IMR-90 (cell line): ENCODE results near the gene CAV2. TPM values are rescaled to one million over a fixed set of nuclear protein-coding genes. Genes with fewer than 3 reads are reported as not detected.

Source experiments
- ATAC-seq: fragments of 200-7000 bp; cut with Tn5 transposase; 2 replicates; pipeline ENCODE4 v1.9.1; 2020; ENCODE audit warnings: low read depth, mild to moderate bottlenecking, moderate library complexity
- BruUV-seq: library from RNA; stranded (reverse); fragments of 400-500 nt; replicated peaks from 2 replicates; lab custom pipeline; 2021; lab: Mats Ljungman, UMichigan
- CTCF ChIA-PET: fragments of 300-600 bp; formaldehyde crosslinking; extraction: SDS; loops from one replicate; lab custom pipeline; 2021; ENCODE audit warnings: antibody characterized with exemption; lab: Yijun Ruan, JAX
- POLR2A ChIA-PET: fragments of 300-600 bp; sonication (Branson Sonifier 250); formaldehyde crosslinking; loops from one replicate; lab custom pipeline; 2022; ENCODE audit warnings: antibody characterized with exemption; ENCODE audit not compliant: unreplicated experiment; lab: Charles Lee
- DNase-seq: peaks from one replicate; pipeline ENCODE4 v3.0.0; 2013
- H2AFZ ChIP-seq: replicated peaks from 2 replicates; pipeline ENCODE3; 2013; ENCODE audit warnings: low read length, mild to moderate bottlenecking; ENCODE audit not compliant: poor library complexity
- H2AK5ac ChIP-seq: 2 replicates; pipeline ENCODE4 v1.6.1; 2013; ENCODE audit warnings: low read depth, low read length, inconsistent platforms
- H2AK9ac ChIP-seq: replicated peaks from 2 replicates; pipeline ENCODE3; 2013; ENCODE audit warnings: mild to moderate bottlenecking, low read depth, low read length, moderate library complexity; ENCODE audit not compliant: poor library complexity
- H2BK120ac ChIP-seq: 2 replicates; pipeline ENCODE4 v1.6.1; 2013; ENCODE audit warnings: low read depth, low read length, inconsistent platforms
- H2BK15ac ChIP-seq: 3 replicates; pipeline ENCODE4 v1.6.1; 2013; ENCODE audit warnings: low read depth, low read length, inconsistent platforms
- H2BK20ac ChIP-seq: 2 replicates; pipeline ENCODE4 v1.6.1; 2013; ENCODE audit warnings: low read depth, mild to moderate bottlenecking, inconsistent platforms, low read length, moderate library complexity
- H2BK5ac ChIP-seq: 2 replicates; pipeline ENCODE4 v1.6.1; 2013; ENCODE audit warnings: mild to moderate bottlenecking, low read depth, low read length, inconsistent platforms; ENCODE audit not compliant: poor library complexity, severe bottlenecking
- H3K14ac ChIP-seq: replicated peaks from 2 replicates; pipeline ENCODE4 v1.6.1; 2013; ENCODE audit warnings: low read depth, low read length, inconsistent platforms
- H3K18ac ChIP-seq: 2 replicates; pipeline ENCODE4 v1.6.1; 2013; ENCODE audit warnings: low read depth, low read length, control low read depth
- H3K23ac ChIP-seq: 2 replicates; pipeline ENCODE4 v1.6.1; 2013; ENCODE audit warnings: low read depth, low read length, inconsistent platforms
- H3K27ac ChIP-seq: 2 replicates; pipeline ENCODE4 v1.5.1; 2013; ENCODE audit warnings: mild to moderate bottlenecking, control low read depth, low read length; ENCODE audit not compliant: insufficient read depth
- H3K27me3 ChIP-seq: 2 replicates; pipeline ENCODE4 v1.6.1; 2013; ENCODE audit warnings: low read length; ENCODE audit not compliant: control insufficient read depth, insufficient read depth
- H3K36me3 ChIP-seq: 2 replicates; pipeline ENCODE4 v1.6.1; 2013; ENCODE audit warnings: low read length, mixed read lengths; ENCODE audit not compliant: control insufficient read depth, insufficient read depth
- H3K4ac ChIP-seq: 2 replicates; pipeline ENCODE4 v1.6.1; 2013; ENCODE audit warnings: low read depth, low read length, inconsistent platforms
- H3K4me1 ChIP-seq: 2 replicates; pipeline ENCODE4 v1.6.1; 2013; ENCODE audit warnings: low read length, mixed read lengths; ENCODE audit not compliant: control insufficient read depth, insufficient read depth
- H3K4me2 ChIP-seq: 2 replicates; pipeline ENCODE4 v1.6.1; 2013; ENCODE audit warnings: low read depth, mild to moderate bottlenecking, control low read depth, low read length, moderate library complexity
- H3K4me3 ChIP-seq: 2 replicates; pipeline ENCODE4 v1.5.1; 2013; ENCODE audit warnings: low read depth, mild to moderate bottlenecking, control low read depth, low read length, moderate library complexity; ENCODE audit not compliant: insufficient read depth
- H3K56ac ChIP-seq: 2 replicates; pipeline ENCODE4 v1.6.1; 2013; ENCODE audit warnings: low read length, inconsistent platforms; ENCODE audit not compliant: insufficient read depth; ENCODE audit errors: extremely low read depth
- H3K79me1 ChIP-seq, 2 experiments: 2 replicates each; pipeline ENCODE4 v1.6.1; 2013; ENCODE audit warnings: low read length in 2 of 2, inconsistent platforms in 1 of 2, low read depth in 1 of 2
- H3K9ac ChIP-seq: 2 replicates; pipeline ENCODE4 v1.6.1; 2013; ENCODE audit warnings: low read depth, low read length, control low read depth
- H3K9me1 ChIP-seq: 2 replicates; pipeline ENCODE4 v1.6.1; 2013; ENCODE audit warnings: low read length, inconsistent platforms; ENCODE audit not compliant: insufficient read depth
- H3K9me3 ChIP-seq: 2 replicates; pipeline ENCODE4 v1.6.1; 2013; ENCODE audit warnings: low read length; ENCODE audit not compliant: control insufficient read depth, insufficient read depth
- H4K20me1 ChIP-seq: 2 replicates; pipeline ENCODE4 v1.6.1; 2013; ENCODE audit warnings: low read length, inconsistent platforms; ENCODE audit not compliant: insufficient read depth
- H4K5ac ChIP-seq: 2 replicates; pipeline ENCODE4 v1.6.1; 2013; ENCODE audit warnings: mild to moderate bottlenecking, low read depth, low read length, control low read depth
- H4K8ac ChIP-seq, 2 experiments: 2 replicates each; pipeline ENCODE4 v1.6.1; 2013; ENCODE audit warnings: low read depth in 2 of 2, low read length in 2 of 2, control low read depth in 1 of 2, inconsistent platforms in 1 of 2
- H4K91ac ChIP-seq: 2 replicates; pipeline ENCODE4 v1.6.1; 2013; ENCODE audit warnings: low read depth, low read length, inconsistent platforms; ENCODE audit not compliant: insufficient read depth
- BHLHE40 ChIP-seq: fragments of 150-350 bp; IDR thresholded peaks from 2 replicates; pipeline ENCODE4 v1.6.1; 2016; ENCODE audit warnings: mild to moderate bottlenecking, low read depth, low read length
- CEBPB ChIP-seq: IDR thresholded peaks from 2 replicates; pipeline ENCODE4 v1.6.1; 2012; ENCODE audit warnings: low read depth, low read length, improper control_type of control experiment
- ELK1 ChIP-seq: fragments of 150-350 bp; IDR thresholded peaks from 2 replicates; pipeline ENCODE4 v1.6.1; 2016; ENCODE audit warnings: low read depth, mild to moderate bottlenecking, low read length, moderate library complexity, borderline replicate concordance
- MAZ ChIP-seq: IDR thresholded peaks from 2 replicates; pipeline ENCODE4 v1.6.1; 2012; ENCODE audit warnings: low read depth, mild to moderate bottlenecking, low read length, improper control_type of control experiment, moderate library complexity, borderline replicate concordance
- POLR2A ChIP-seq: IDR thresholded peaks from 2 replicates; pipeline ENCODE4 v1.6.1; 2012; ENCODE audit warnings: mild to moderate bottlenecking, low read depth, low read length
- RAD21 ChIP-seq: IDR thresholded peaks from 2 replicates; pipeline ENCODE4 v1.6.1; 2012; ENCODE audit warnings: low read length, improper control_type of control experiment
- RCOR1 ChIP-seq: IDR thresholded peaks from 2 replicates; pipeline ENCODE4 v1.6.1; 2012; ENCODE audit warnings: mild to moderate bottlenecking, low read length, improper control_type of control experiment; ENCODE audit not compliant: insufficient replicate concordance
- SMC3 ChIP-seq: fragments of 150-350 bp; IDR thresholded peaks from 2 replicates; pipeline ENCODE4 v1.6.1; 2016; ENCODE audit warnings: low read depth, mild to moderate bottlenecking, antibody characterized with exemption, low read length, moderate library complexity
- WGBS, 2 experiments: methylation state at CpG; one replicate each; pipeline versions ENCODE4 v1.1.5 to v1.1.7; 2013; ENCODE audit warnings: missing lambda C conversion rate in 2 of 2; ENCODE audit not compliant: insufficient read length in 1 of 2; ENCODE audit errors: extremely low coverage in 2 of 2; 5-methylcytosine and 5-hydroxymethylcytosine counted together
- dilution Hi-C: fragments of 300-500 bp; cut with HindIII; formaldehyde crosslinking; loops from one replicate; pipeline ENCODE4 v1.14.3; 2018; ENCODE audit warnings: low sequenced_read_pairs; ENCODE audit not compliant: unreplicated experiment
- in situ Hi-C: fragments of 300-500 bp; cut with MboI; formaldehyde crosslinking; loops from 3 replicates; pipeline ENCODE4 v1.14.3; 2019; ENCODE audit warnings: low sequenced_read_pairs, inconsistent platforms, mixed read lengths
- intact Hi-C: fragments of 100-400 bp; cut with micrococcal nuclease; formaldehyde crosslinking; loops from 2 replicates; pipeline ENCODE4 v1.10.0; 2022
- polyA plus RNA-seq, 3 experiments: library from polyadenylated mRNA; depleted of rRNA; stranded (reverse); fragments of >200 nt; gene quantifications; 2 replicates each; pipeline ENCODE4 v1.2.3, GENCODE V29; 2012; ENCODE audit warnings: low replicate concordance in 1 of 3
- total RNA-seq: library from RNA; depleted of rRNA; stranded (reverse); fragments of >200 nt; gene quantifications from 2 replicates; pipeline ENCODE4 v1.2.3, GENCODE V29; 2012
- TF ChIP-seq, protein P1 (sequence below): fragments of 150-350 bp; IDR thresholded peaks from 2 replicates; pipeline ENCODE4 v1.6.1; 2017; ENCODE audit warnings: mild to moderate bottlenecking, antibody characterized with exemption, low read length, low read depth

Gene CAV2
- total and polyA plus RNA-seq, 2 of the 4 experiments (the other 2 are of a cell fraction): 199 to 265 TPM

GRCh38 chr7:116541951-116542350, 42.4 kb downstream of the CAV2 start:
- no peak for TF ChIP-seq ELK1
- TF ChIP-seq POLR2A: no peak
- no peak for TF ChIP-seq CEBPB
- no peak for TF ChIP-seq SMC3
- TF ChIP-seq, protein P1, sequence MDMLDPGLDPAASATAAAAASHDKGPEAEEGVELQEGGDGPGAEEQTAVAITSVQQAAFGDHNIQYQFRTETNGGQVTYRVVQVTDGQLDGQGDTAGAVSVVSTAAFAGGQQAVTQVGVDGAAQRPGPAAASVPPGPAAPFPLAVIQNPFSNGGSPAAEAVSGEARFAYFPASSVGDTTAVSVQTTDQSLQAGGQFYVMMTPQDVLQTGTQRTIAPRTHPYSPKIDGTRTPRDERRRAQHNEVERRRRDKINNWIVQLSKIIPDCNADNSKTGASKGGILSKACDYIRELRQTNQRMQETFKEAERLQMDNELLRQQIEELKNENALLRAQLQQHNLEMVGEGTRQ: no peak
- TF ChIP-seq RCOR1: no peak
- TF ChIP-seq BHLHE40: no peak
- no peak for TF ChIP-seq MAZ
- no peak for TF ChIP-seq RAD21
- no peak overlapping the region for H3K56ac ChIP-seq
- H4K20me1 ChIP-seq: peaks cover 34% of the 10 kb centered on the region; the same call in 1 of the 2 replicates
- H3K14ac ChIP-seq: peak overlapping the region; percentile 69
- no peak overlapping the region for H3K4me3 ChIP-seq
- ChIA-PET CTCF (no interaction called here), POLR2A (no interaction called here)
- H2AK9ac ChIP-seq: no peak overlapping the region
- peaks cover 28% of the 10 kb centered on the region for H3K9me1 ChIP-seq
- H3K4ac ChIP-seq: peak overlapping the region; percentile 68; the same call in 1 of the 2 replicates
- in situ Hi-C loops (no loop called here), dilution Hi-C loops (no loop called here), intact Hi-C loops (loop anchor here (5.0 kb wide), 1 partner anchor 45 kb away; no protein-coding TSS in a partner anchor)
- DNase-seq (no peak), ATAC-seq (peak; percentile 33)
- peak overlapping the region; percentile 45; the same call in 1 of the 2 replicates for H2AK5ac ChIP-seq
- no peak overlapping the region for H4K91ac ChIP-seq
- no peaks in the 10 kb centered on the region for H3K27me3 ChIP-seq
- H3K9ac ChIP-seq: no peak overlapping the region
- peak overlapping the region; percentile 66 for H2BK120ac ChIP-seq
- no peak overlapping the region for H2BK15ac ChIP-seq
- WGBS, 2 experiments: no CpG with 5 or more reads among the region's 3 CpGs
- peak overlapping the region; percentile 12; the same call in 1 of the 2 replicates for H3K4me2 ChIP-seq
- H3K79me1 ChIP-seq: peaks cover 26 to 80% of the 10 kb centered on the region in 2 experiments
- peaks cover 35% of the 10 kb centered on the region for H3K4me1 ChIP-seq
- peak overlapping the region; percentile 81; the same call in 1 of the 2 replicates for H3K23ac ChIP-seq
- H3K18ac ChIP-seq: peak overlapping the region; percentile 89
- peak overlapping the region; percentile 95 for H2BK5ac ChIP-seq
- H4K8ac ChIP-seq: peak overlapping the region in 1 of 2 experiments; percentile 54; a peak in 1 of 4 replicates
- peaks cover 32% of the 10 kb centered on the region for H3K36me3 ChIP-seq
- H2BK20ac ChIP-seq: peak overlapping the region; percentile 57; the same call in 1 of the 2 replicates
- no peaks in the 10 kb centered on the region for H3K9me3 ChIP-seq
- no peak overlapping the region for H2AFZ ChIP-seq
- no TSS peak for BruUV-seq
- H3K27ac ChIP-seq: peak overlapping the region; percentile 80; the same call in 1 of the 2 replicates
- H4K5ac ChIP-seq: peak overlapping the region; percentile 67
